Gastrocnemius medialis (tissue), 4 donors: Measurements from ENCODE around the gene RASGEF1C.

ENCODE experiments used
- POLR2A ChIP-seq, 2 donors: fragments of 450-650 bp; IDR thresholded peaks; one replicate each; pipeline ENCODE4 v1.6.1; 2017; ENCODE audit warnings: antibody characterized with exemption in 2 of 2, mild to moderate bottlenecking in 2 of 2, moderate library complexity in 2 of 2
- TF ChIP-seq, protein P1 (sequence below), 5 experiments: fragments of 450-650 bp in 3 of 5; fragments of 200-600 bp in 2 of 5; sonication (generic) in 2 of 5; IDR thresholded peaks in 4 of 5; conservative IDR thresholded peaks in 1 of 5; 1 replicate in 4 of 5; 2 replicates in 1 of 5; pipeline ENCODE4 v1.5.1; 2016 to 2019; ENCODE audit warnings: antibody characterized with exemption in 5 of 5, mild to moderate bottlenecking in 3 of 5, moderate library complexity in 3 of 5

GRCh38 chr5:180103487-180104167 lies 105.4 kb downstream of the RASGEF1C start:
- TF ChIP-seq, protein P1, sequence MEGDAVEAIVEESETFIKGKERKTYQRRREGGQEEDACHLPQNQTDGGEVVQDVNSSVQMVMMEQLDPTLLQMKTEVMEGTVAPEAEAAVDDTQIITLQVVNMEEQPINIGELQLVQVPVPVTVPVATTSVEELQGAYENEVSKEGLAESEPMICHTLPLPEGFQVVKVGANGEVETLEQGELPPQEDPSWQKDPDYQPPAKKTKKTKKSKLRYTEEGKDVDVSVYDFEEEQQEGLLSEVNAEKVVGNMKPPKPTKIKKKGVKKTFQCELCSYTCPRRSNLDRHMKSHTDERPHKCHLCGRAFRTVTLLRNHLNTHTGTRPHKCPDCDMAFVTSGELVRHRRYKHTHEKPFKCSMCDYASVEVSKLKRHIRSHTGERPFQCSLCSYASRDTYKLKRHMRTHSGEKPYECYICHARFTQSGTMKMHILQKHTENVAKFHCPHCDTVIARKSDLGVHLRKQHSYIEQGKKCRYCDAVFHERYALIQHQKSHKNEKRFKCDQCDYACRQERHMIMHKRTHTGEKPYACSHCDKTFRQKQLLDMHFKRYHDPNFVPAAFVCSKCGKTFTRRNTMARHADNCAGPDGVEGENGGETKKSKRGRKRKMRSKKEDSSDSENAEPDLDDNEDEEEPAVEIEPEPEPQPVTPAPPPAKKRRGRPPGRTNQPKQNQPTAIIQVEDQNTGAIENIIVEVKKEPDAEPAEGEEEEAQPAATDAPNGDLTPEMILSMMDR (IDR thresholded peaks at IDR 0.05 in 4 of 5, conservative IDR thresholded peaks at IDR 0.05 in 1 of 5), result no peak
- TF ChIP-seq POLR2A (IDR thresholded peaks at IDR 0.05), result no peak
